GM11168 (cell line): ENCODE data around the gene SNX32.

Experiments used
- in situ Hi-C: fragments of 300-500 bp; cut with MboI; formaldehyde crosslinking; loops from one replicate; pipeline ENCODE4 v1.12.0; 2022; ENCODE audit warnings: low sequenced_read_pairs; ENCODE audit not compliant: unreplicated experiment

Gene SNX32

GRCh38 chr11:65833297-65834030, at the start of gene SNX32:
SNX32 (plus strand) TSS chr11:65833963; CDS start chr11:65834066, 103 bp downstream.
- in situ Hi-C loops: no loop called here

GRCh38 chr11:65785319-65786007, 48.3 kb upstream of the SNX32 start:
- in situ Hi-C loops: no loop called here

GRCh38 chr11:65786008-65786785, 47.6 kb upstream of the SNX32 start:
- in situ Hi-C loops: no loop called here

GRCh38 chr11:65786786-65787636, 46.8 kb upstream of the SNX32 start, which contains the start of gene OVOL1:
OVOL1 (plus strand) TSS chr11:65787063; CDS start chr11:65787374, 311 bp downstream.
- in situ Hi-C loops: no loop called here

GRCh38 chr11:65787649-65788622, 45.8 kb upstream of the SNX32 start:
- in situ Hi-C loops: no loop called here

GRCh38 chr11:65788821-65789220, 44.9 kb upstream of the SNX32 start:
- in situ Hi-C loops: no loop called here

GRCh38 chr11:65789230-65790103, 44.3 kb upstream of the SNX32 start:
- in situ Hi-C loops: no loop called here

- in situ Hi-C loops: no loop called here
These were observed 43.5 kb upstream of the SNX32 start for GRCh38 chr11:65790104-65790901.

- in situ Hi-C loops: no loop called here
These were observed 42.7 kb upstream of the SNX32 start for GRCh38 chr11:65790902-65791650.

GRCh38 chr11:65791719-65792213, 42.0 kb upstream of the SNX32 start:
- in situ Hi-C loops: no loop called here

- in situ Hi-C loops: no loop called here
These were observed 41.3 kb upstream of the SNX32 start for GRCh38 chr11:65792456-65792855.

GRCh38 chr11:65793144-65793581, 40.6 kb upstream of the SNX32 start:
- in situ Hi-C loops: no loop called here

GRCh38 chr11:65793625-65794400, 40.0 kb upstream of the SNX32 start:
- in situ Hi-C loops: no loop called here

- in situ Hi-C loops: no loop called here
These were observed 38.9 kb upstream of the SNX32 start for GRCh38 chr11:65794570-65795510.
